A673 (cell line): ENCODE results near the gene EEF1AKMT3. TPM values are rescaled to one million over a fixed set of nuclear protein-coding genes. Genes with fewer than 3 reads are reported as not detected.

ENCODE experiments used
- BruUV-seq: library from RNA; stranded (reverse); fragments of 400-500 nt; replicated peaks from 2 replicates; lab custom pipeline; 2021; lab: Mats Ljungman, UMichigan
- CTCF ChIA-PET: fragments of 300-600 bp; sonication (Branson Sonifier 250); formaldehyde crosslinking; loops from one replicate; lab custom pipeline; 2022; ENCODE audit warnings: antibody characterized with exemption; lab: Charles Lee
- POLR2A ChIA-PET: fragments of 300-600 bp; sonication (Branson Sonifier 250); formaldehyde crosslinking; loops from one replicate; lab custom pipeline; 2022; ENCODE audit warnings: antibody characterized with exemption; ENCODE audit not compliant: low non-redundant PET; lab: Charles Lee
- DNase-seq: peaks from one replicate; pipeline ENCODE4 v3.0.0-alpha.2; 2015; ENCODE audit warnings: low spot score
- H3K27ac ChIP-seq: fragments of 200-600 bp; sonication (generic); 2 replicates; pipeline ENCODE4 v1.5.1; 2016; ENCODE audit warnings: mixed run types, low read depth, mild to moderate bottlenecking, mixed read lengths, antibody characterized with exemption, low read length; ENCODE audit not compliant: poor library complexity, severe bottlenecking
- H3K27me3 ChIP-seq: fragments of 200-600 bp; sonication (generic); replicated peaks from 2 replicates; pipeline ENCODE4 v1.6.1; 2017; ENCODE audit warnings: mixed run types, low read depth, mild to moderate bottlenecking, mixed read lengths, antibody characterized with exemption, low read length; ENCODE audit not compliant: insufficient read depth, poor library complexity
- H3K36me3 ChIP-seq: fragments of 200-600 bp; sonication (generic); 2 replicates; pipeline ENCODE4 v1.6.1; 2016; ENCODE audit warnings: mixed run types, mild to moderate bottlenecking, mixed read lengths, antibody characterized with exemption, low read length; ENCODE audit not compliant: insufficient read depth, poor library complexity, severe bottlenecking
- H3K4me1 ChIP-seq: fragments of 200-600 bp; sonication (generic); 2 replicates; pipeline ENCODE4 v1.6.1; 2017; ENCODE audit warnings: mixed run types, mild to moderate bottlenecking, mixed read lengths, antibody characterized with exemption, low read length; ENCODE audit not compliant: insufficient read depth, poor library complexity, severe bottlenecking
- H3K4me3 ChIP-seq: fragments of 200-600 bp; sonication (generic); 2 replicates; pipeline ENCODE4 v1.5.1; 2016; ENCODE audit warnings: low read depth, mixed run types, mild to moderate bottlenecking, mixed read lengths, low read length; ENCODE audit not compliant: poor library complexity, severe bottlenecking
- H3K9me3 ChIP-seq: fragments of 200-600 bp; sonication (generic); 2 replicates; pipeline ENCODE4 v1.6.1; 2016; ENCODE audit warnings: mixed run types, low read depth, mild to moderate bottlenecking, mixed read lengths, antibody characterized with exemption, low read length; ENCODE audit not compliant: poor library complexity, severe bottlenecking
- CTCF ChIP-seq: fragments of 300-800, 200-600 bp; sonication (generic); conservative IDR thresholded peaks from 2 replicates; pipeline ENCODE4 v1.5.1; 2017; ENCODE audit warnings: low read depth, mild to moderate bottlenecking, antibody characterized with exemption, low read length, moderate library complexity, mixed read lengths
- EZH2 ChIP-seq: fragments of 200-600 bp; sonication (generic); IDR thresholded peaks from 2 replicates; pipeline ENCODE4 v1.6.1; 2017; ENCODE audit warnings: borderline replicate concordance, low read depth, mild to moderate bottlenecking, mixed read lengths, antibody characterized with exemption, low read length; ENCODE audit not compliant: poor library complexity, severe bottlenecking
- intact Hi-C: fragments of 100-400 bp; cut with micrococcal nuclease; formaldehyde crosslinking; loops from one replicate; pipeline ENCODE4 v1.10.0; 2022; ENCODE audit not compliant: unreplicated experiment
- total RNA-seq: library from RNA; stranded (reverse); gene quantifications from 2 replicates; pipeline ENCODE4 v1.2.3, GENCODE V29; 2021

The EEF1AKMT3 gene
- total RNA-seq, 1 experiment from 2014 or later: 5.3 TPM

GRCh38 chr12:57803319-57803893, 31.0 kb downstream of the EEF1AKMT3 start:
- Histone ChIP-seq H3K36me3 (peaks cover 6% of the 10 kb centered on the region), H3K27ac (no peak overlapping the region), H3K4me3 (no peak overlapping the region), H3K9me3 (no peaks in the 10 kb centered on the region), H3K27me3 (no peaks in the 10 kb centered on the region), H3K4me1 (no peaks in the 10 kb centered on the region)
- CTCF ChIA-PET: interaction anchor here (1.5 kb wide), 1 partner anchor 20 kb away, joined by 4 read pairs; the partner anchor contains the start of gene TSFM
- peak; percentile 66 for DNase-seq
- TF ChIP-seq EZH2 (no peak), CTCF (peak; percentile 86)
- POLR2A ChIA-PET: no interaction called here
- no TSS peak for BruUV-seq
- intact Hi-C loops: loop anchor here (1.0 kb wide), 1 partner anchor 102 kb away; no protein-coding TSS in a partner anchor

- BruUV-seq: no TSS peak
- H3K27me3 ChIP-seq: no peaks in the 10 kb centered on the region
- no peak overlapping the region for H3K27ac ChIP-seq
- no peaks in the 10 kb centered on the region for H3K9me3 ChIP-seq
- no peaks in the 10 kb centered on the region for H3K4me1 ChIP-seq
- H3K36me3 ChIP-seq: peaks cover 6% of the 10 kb centered on the region
- no peak for TF ChIP-seq CTCF
- no peak for TF ChIP-seq EZH2
- no peak for DNase-seq
- intact Hi-C loops: no loop called here
- ChIA-PET CTCF (no interaction called here), POLR2A (no interaction called here)
- no peak overlapping the region for H3K4me3 ChIP-seq
These were observed 34.3 kb downstream of the EEF1AKMT3 start for GRCh38 chr12:57806677-57807076.

GRCh38 chr12:57807285-57807684, 34.9 kb downstream of the EEF1AKMT3 start:
- BruUV-seq: no TSS peak
- CTCF ChIA-PET: interaction anchor here (0.6 kb wide), 1 partner anchor 599 kb away, joined by 3 read pairs; no protein-coding TSS in a partner anchor
- DNase-seq: no peak
- Histone ChIP-seq H3K27ac (no peak overlapping the region), H3K4me3 (no peak overlapping the region), H3K27me3 (no peaks in the 10 kb centered on the region), H3K9me3 (no peaks in the 10 kb centered on the region), H3K4me1 (no peaks in the 10 kb centered on the region), H3K36me3 (peaks cover 6% of the 10 kb centered on the region)
- POLR2A ChIA-PET: no interaction called here
- intact Hi-C loops: no loop called here
- TF ChIP-seq CTCF: no peak
- no peak for TF ChIP-seq EZH2
